H9 (cell line): ENCODE data around the gene ENC1. TPM values are rescaled to one million over a fixed set of nuclear protein-coding genes. Genes with fewer than 3 reads are reported as not detected.
"Not testable (repeated sequence)": the region's sequence is repeated elsewhere in the genome, so short reads cannot be mapped to it uniquely, and the experiment has no call there.

Source experiments
- DNase-seq: peaks from one replicate; pipeline ENCODE4 v3.0.0-alpha.2; 2017
- H2AFZ ChIP-seq: one replicate; pipeline ENCODE4 v1.6.1; 2013; ENCODE audit warnings: mild to moderate bottlenecking, low read length, control low read depth, moderate library complexity
- H2AK5ac ChIP-seq: 2 replicates; pipeline ENCODE4 v1.6.1; 2013; ENCODE audit warnings: low read length, control low read depth, mixed read lengths; ENCODE audit not compliant: insufficient read length
- H2BK120ac ChIP-seq: one replicate; pipeline ENCODE4 v1.6.1; 2013; ENCODE audit warnings: low read depth, mild to moderate bottlenecking, low read length, control low read depth, inconsistent platforms; ENCODE audit not compliant: poor library complexity, severe bottlenecking
- H2BK12ac ChIP-seq: 2 replicates; pipeline ENCODE4 v1.6.1; 2013; ENCODE audit warnings: low read length, control low read depth, mixed read lengths, low read depth; ENCODE audit not compliant: insufficient read length
- H2BK15ac ChIP-seq: 2 replicates; pipeline ENCODE4 v1.6.1; 2013; ENCODE audit warnings: low read depth, low read length, control low read depth
- H2BK20ac ChIP-seq: one replicate; pipeline ENCODE4 v1.6.1; 2013; ENCODE audit warnings: low read depth, mild to moderate bottlenecking, low read length, control low read depth, inconsistent platforms; ENCODE audit not compliant: poor library complexity, severe bottlenecking
- H2BK5ac ChIP-seq: 2 replicates; pipeline ENCODE4 v1.6.1; 2013; ENCODE audit warnings: low read length, control low read depth, mixed read lengths; ENCODE audit not compliant: insufficient read length
- H3K14ac ChIP-seq: 2 replicates; pipeline ENCODE4 v1.6.1; 2013; ENCODE audit warnings: low read length, control low read depth; ENCODE audit not compliant: insufficient read depth
- H3K18ac ChIP-seq: 2 replicates; pipeline ENCODE4 v1.6.1; 2013; ENCODE audit warnings: low read depth, mild to moderate bottlenecking, mixed read lengths, low read length, control low read depth; ENCODE audit not compliant: insufficient read length
- H3K23ac ChIP-seq: 2 replicates; pipeline ENCODE4 v1.6.1; 2013; ENCODE audit warnings: low read length, control low read depth, mixed read lengths, low read depth; ENCODE audit not compliant: insufficient read length
- H3K23me2 ChIP-seq: 2 replicates; pipeline ENCODE4 v1.6.1; 2013; ENCODE audit warnings: low read depth, mild to moderate bottlenecking, mixed read lengths, low read length, control low read depth; ENCODE audit not compliant: insufficient read length, poor library complexity, severe bottlenecking
- H3K27ac ChIP-seq: 2 replicates; pipeline ENCODE4 v1.5.1; 2013; ENCODE audit warnings: low read length, control low read depth, mixed read lengths, low read depth; ENCODE audit not compliant: insufficient read length
- H3K27me3 ChIP-seq: 2 replicates; pipeline ENCODE4 v1.6.1; 2013; ENCODE audit warnings: low read length, control low read depth, inconsistent platforms; ENCODE audit not compliant: insufficient read depth
- H3K4ac ChIP-seq: 2 replicates; pipeline ENCODE4 v1.6.1; 2013; ENCODE audit warnings: low read depth, mild to moderate bottlenecking, control low read depth, inconsistent platforms, low read length, moderate library complexity
- H3K4me1 ChIP-seq: 2 replicates; pipeline ENCODE4 v1.6.1; 2013; ENCODE audit warnings: low read length, control low read depth, inconsistent platforms; ENCODE audit not compliant: insufficient read depth
- H3K4me2 ChIP-seq: 2 replicates; pipeline ENCODE4 v1.6.1; 2013; ENCODE audit warnings: low read length, control low read depth, mixed read lengths; ENCODE audit not compliant: insufficient read length, insufficient read depth
- H3K56ac ChIP-seq: 2 replicates; pipeline ENCODE4 v1.6.1; 2013; ENCODE audit warnings: low read depth, mild to moderate bottlenecking, mixed read lengths, low read length, control low read depth; ENCODE audit not compliant: insufficient read length
- H3K79me1 ChIP-seq: 2 replicates; pipeline ENCODE4 v1.6.1; 2013; ENCODE audit warnings: low read depth, mild to moderate bottlenecking, moderate library complexity, low read length, control low read depth, inconsistent platforms; ENCODE audit not compliant: insufficient read depth, poor library complexity, severe bottlenecking
- H3K79me2 ChIP-seq: 2 replicates; pipeline ENCODE4 v1.6.1; 2013; ENCODE audit warnings: low read length, control low read depth, inconsistent platforms; ENCODE audit not compliant: insufficient read depth
- H3K9ac ChIP-seq: 2 replicates; pipeline ENCODE4 v1.6.1; 2013; ENCODE audit warnings: low read length, control low read depth, mixed read lengths; ENCODE audit not compliant: insufficient read length; ENCODE audit errors: extremely low read depth
- H3K9me3 ChIP-seq: one replicate; pipeline ENCODE4 v1.6.1; 2013; ENCODE audit warnings: low read depth, low read length, inconsistent platforms; ENCODE audit not compliant: control insufficient read depth
- H3T11ph ChIP-seq: one replicate; pipeline ENCODE4 v1.6.1; 2013; ENCODE audit warnings: mild to moderate bottlenecking, low read length, control low read depth, inconsistent platforms
- H4K20me1 ChIP-seq: one replicate; pipeline ENCODE4 v1.6.1; 2013; ENCODE audit not compliant: control insufficient read depth, insufficient read length, insufficient read depth
- H4K5ac ChIP-seq: 2 replicates; pipeline ENCODE4 v1.6.1; 2013; ENCODE audit warnings: low read depth, mild to moderate bottlenecking, mixed read lengths, low read length, control low read depth; ENCODE audit not compliant: insufficient read length
- H4K8ac ChIP-seq: replicated peaks from 2 replicates; pipeline ENCODE4 v1.6.1; 2013; ENCODE audit warnings: low read length, control low read depth, mixed read lengths, low read depth; ENCODE audit not compliant: insufficient read length
- H4K91ac ChIP-seq: 2 replicates; pipeline ENCODE4 v1.6.1; 2013; ENCODE audit warnings: low read depth, mild to moderate bottlenecking, moderate library complexity, mixed read lengths, low read length, control low read depth; ENCODE audit not compliant: insufficient read length
- H3K27ac Mint-ChIP-seq, 3 experiments: 2 replicates in 2 of 3; 3 replicates in 1 of 3; pipeline ENCODE4 v1.8.0; 2020 to 2021; ENCODE audit warnings: mixed read lengths in 3 of 3, mild to moderate bottlenecking in 1 of 3, moderate library complexity in 1 of 3
- H3K27me3 Mint-ChIP-seq: 2 replicates; pipeline ENCODE4 v1.8.0; 2021; ENCODE audit warnings: low read depth, mild to moderate bottlenecking, moderate library complexity, mixed read lengths
- H3K36me3 Mint-ChIP-seq, 3 experiments: 2 replicates in 2 of 3; 3 replicates in 1 of 3; pipeline ENCODE4 v1.8.0; 2020 to 2021; ENCODE audit warnings: low read depth in 3 of 3, mixed read lengths in 3 of 3; ENCODE audit not compliant: insufficient read depth in 1 of 3
- H3K4me1 Mint-ChIP-seq, 2 experiments: 2 replicates each; pipeline ENCODE4 v1.8.0; 2020; ENCODE audit warnings: mixed read lengths in 2 of 2
- H3K4me3 Mint-ChIP-seq, 2 experiments: 2 replicates in 1 of 2; 3 replicates in 1 of 2; pipeline ENCODE4 v1.8.0; 2020 to 2021; ENCODE audit warnings: mild to moderate bottlenecking in 2 of 2, mixed read lengths in 2 of 2, moderate library complexity in 1 of 2
- H3K9me3 Mint-ChIP-seq, 2 experiments: 2 replicates in 1 of 2; 3 replicates in 1 of 2; pipeline ENCODE4 v1.8.0; 2020; ENCODE audit warnings: mild to moderate bottlenecking in 2 of 2, mixed read lengths in 2 of 2, moderate library complexity in 1 of 2
- WGBS: extraction: QIAGEN DNeasy Blood & Tissue Kit; methylation state at CpG from one replicate; pipeline ENCODE4 v1.1.7; 2013; ENCODE audit warnings: missing lambda C conversion rate, low lambda C conversion rate, mixed read lengths; ENCODE audit not compliant: insufficient read length; ENCODE audit errors: extremely low coverage; 5-methylcytosine and 5-hydroxymethylcytosine counted together
- total RNA-seq: library from RNA; stranded (reverse); gene quantifications from 2 replicates; pipeline ENCODE4 v1.2.1, GENCODE V29; 2021

The ENC1 gene
- total RNA-seq, 1 experiment from 2014 or later = 14.4 TPM

- H2BK120ac ChIP-seq, H3K27ac ChIP-seq, H3K56ac ChIP-seq, H3T11ph ChIP-seq, H3K18ac ChIP-seq, H2BK12ac ChIP-seq, H4K91ac ChIP-seq, H3K27me3 ChIP-seq, H3K23ac ChIP-seq, H2BK20ac ChIP-seq, H3K9me3 Mint-ChIP-seq, DNase-seq, H3K79me2 ChIP-seq, H3K14ac ChIP-seq, H2BK15ac ChIP-seq, H3K4me2 ChIP-seq, H4K8ac ChIP-seq, H2AFZ ChIP-seq, H2AK5ac ChIP-seq, H3K27ac Mint-ChIP-seq, H3K36me3 Mint-ChIP-seq, H3K27me3 Mint-ChIP-seq, H3K4me1 ChIP-seq, H3K9me3 ChIP-seq, H3K79me1 ChIP-seq, H3K9ac ChIP-seq, H3K4ac ChIP-seq, H2BK5ac ChIP-seq, H4K5ac ChIP-seq, H4K20me1 ChIP-seq, H3K23me2 ChIP-seq, H3K4me3 Mint-ChIP-seq: not testable (repeated sequence)
- peaks cover 15 to 18% of the 10 kb centered on the region in 2 experiments for H3K4me1 Mint-ChIP-seq
- WGBS = no CpG with 5 or more reads among the region's 3 CpGs
Observed at GRCh38 chr5:74678123-74678522, 37.6 kb upstream of the ENC1 start.

- H3K56ac ChIP-seq, H3K4ac ChIP-seq, H2BK120ac ChIP-seq, H2AK5ac ChIP-seq, H3K18ac ChIP-seq, H3K4me3 Mint-ChIP-seq, DNase-seq, H3K27ac ChIP-seq, H3K9me3 Mint-ChIP-seq, H2BK12ac ChIP-seq, H3K79me2 ChIP-seq, H4K5ac ChIP-seq, H3T11ph ChIP-seq, H2AFZ ChIP-seq, H3K27me3 ChIP-seq, H4K91ac ChIP-seq, H2BK20ac ChIP-seq, H3K79me1 ChIP-seq, H2BK15ac ChIP-seq, H3K36me3 Mint-ChIP-seq, H4K20me1 ChIP-seq, H4K8ac ChIP-seq, H3K14ac ChIP-seq, H2BK5ac ChIP-seq, H3K4me1 ChIP-seq, H3K27me3 Mint-ChIP-seq, H3K9ac ChIP-seq, H3K23ac ChIP-seq, H3K27ac Mint-ChIP-seq, H3K9me3 ChIP-seq, H3K4me2 ChIP-seq, H3K23me2 ChIP-seq: not testable (repeated sequence)
- peaks cover 17 to 19% of the 10 kb centered on the region in 2 experiments for H3K4me1 Mint-ChIP-seq
- WGBS = no CpG with 5 or more reads among the region's 6 CpGs
Observed at GRCh38 chr5:74676466-74676865, 35.9 kb upstream of the ENC1 start.
